Stimulated activated CD4-positive, alpha-beta T cell treated with anti-CD3 and anti-CD28 coated beads, Interleukin-1b, Interleukin-23, amount 100 ng/mL, for 48 hours (primary cell): ENCODE results near the gene PRPF6.

ENCODE experiments used
- DNase-seq: peaks from one replicate; pipeline ENCODE4 v3.0.0-alpha.2; 2020

Gene PRPF6

GRCh38 chr20:64080813-64081623 is 100.1 kb downstream of the PRPF6 start:
- no peak for DNase-seq

GRCh38 chr20:64081624-64081964 is 100.7 kb downstream of the PRPF6 start:
- DNase-seq, result no peak

- DNase-seq, result no peak
These were observed 101.3 kb downstream of the PRPF6 start for GRCh38 chr20:64082126-64082731.
